DND-41 (cell line): ENCODE measurements around the gene HYAL1.
A peak's percentile ranks its signal among the peaks of the same experiment; 100 is the strongest.

Source experiments
- ATAC-seq: fragments of 200-7000 bp; cut with Tn5 transposase; 3 replicates; pipeline ENCODE4 v1.9.1; 2021; ENCODE audit warnings: low read depth; ENCODE audit not compliant: insufficient read depth
- DNase-seq: peaks from one replicate; pipeline ENCODE4 v3.0.0-alpha.2; 2020
- H2AFZ ChIP-seq: 2 replicates; pipeline ENCODE4 v1.6.0; 2012; ENCODE audit warnings: low read depth, low read length
- H3K27ac ChIP-seq: 2 replicates; pipeline ENCODE4 v1.5.1; 2012; ENCODE audit warnings: low read length, inconsistent platforms
- H3K27me3 ChIP-seq: fragments of 200-600 bp; sonication (generic); 2 replicates; pipeline ENCODE4 v1.6.0; 2012; ENCODE audit warnings: low read length, mild to moderate bottlenecking, inconsistent platforms; ENCODE audit not compliant: insufficient read depth, poor library complexity
- H3K36me3 ChIP-seq: 2 replicates; pipeline ENCODE4 v1.5.1; 2012; ENCODE audit warnings: low read length, inconsistent platforms; ENCODE audit not compliant: insufficient read depth
- H3K4me1 ChIP-seq: 2 replicates; pipeline ENCODE4 v1.5.1; 2012; ENCODE audit warnings: mild to moderate bottlenecking, low read length; ENCODE audit not compliant: insufficient read depth
- H3K4me2 ChIP-seq: 2 replicates; pipeline ENCODE4 v1.6.0; 2012; ENCODE audit warnings: mild to moderate bottlenecking, moderate library complexity, low read length, inconsistent platforms; ENCODE audit not compliant: insufficient read depth
- H3K4me3 ChIP-seq, 2 experiments: fragments of 200-600 bp in 1 of 2; shearing (Covaris generic) in 1 of 2; 2 replicates each; pipeline ENCODE4 v1.5.1; 2012 to 2016; ENCODE audit warnings: inconsistent platforms in 2 of 2, low read length in 2 of 2, mild to moderate bottlenecking in 2 of 2, low read depth in 1 of 2, moderate library complexity in 1 of 2
- H3K79me2 ChIP-seq: 2 replicates; pipeline ENCODE4 v1.6.0; 2012; ENCODE audit warnings: low read length, inconsistent platforms; ENCODE audit not compliant: insufficient read depth
- H3K9ac ChIP-seq: 2 replicates; pipeline ENCODE4 v1.6.0; 2012; ENCODE audit warnings: low read depth, mild to moderate bottlenecking, inconsistent platforms, low read length, moderate library complexity
- H3K9me3 ChIP-seq: 2 replicates; pipeline ENCODE4 v1.5.1; 2012; ENCODE audit warnings: low read length, moderate library complexity, mild to moderate bottlenecking, inconsistent platforms; ENCODE audit not compliant: insufficient read depth, severe bottlenecking
- H4K20me1 ChIP-seq: 2 replicates; pipeline ENCODE4 v1.6.0; 2012; ENCODE audit warnings: low read length; ENCODE audit not compliant: insufficient read depth
- CTCF ChIP-seq: IDR thresholded peaks from 2 replicates; pipeline ENCODE4 v1.5.1; 2012; ENCODE audit warnings: borderline replicate concordance, low read length, moderate library complexity, mild to moderate bottlenecking; ENCODE audit not compliant: poor library complexity, severe bottlenecking; ENCODE audit errors: extremely low read depth
- EZH2 ChIP-seq: IDR thresholded peaks from 3 replicates; pipeline ENCODE4 v1.6.1; 2012; ENCODE audit warnings: borderline replicate concordance, low read depth, mild to moderate bottlenecking, moderate library complexity, low read length, inconsistent platforms; ENCODE audit not compliant: severe bottlenecking

HYAL1 gene

GRCh38 chr3:50261505-50261904 is 41.9 kb downstream of the HYAL1 start:
- H2AFZ ChIP-seq: no peak overlapping the region
- H3K9ac ChIP-seq: peak overlapping the region; percentile 61; the same call in 1 of the 2 replicates
- H3K27me3 ChIP-seq: no peaks in the 10 kb centered on the region
- no peak overlapping the region for H3K4me3 ChIP-seq
- H3K9me3 ChIP-seq: no peaks in the 10 kb centered on the region
- H3K79me2 ChIP-seq: no peaks in the 10 kb centered on the region
- H3K4me2 ChIP-seq: 0 out of 2 replicates have a peak overlapping the region, but pooled peaks have one; percentile 81
- H3K4me1 ChIP-seq: peaks cover 18% of the 10 kb centered on the region
- DNase-seq (no peak), ATAC-seq (no peak)
- H4K20me1 ChIP-seq: peaks cover 8% of the 10 kb centered on the region; the same call in 1 of the 2 replicates
- peaks cover 18% of the 10 kb centered on the region for H3K36me3 ChIP-seq
- TF ChIP-seq EZH2: no peak
- no peak for TF ChIP-seq CTCF
- H3K27ac ChIP-seq: no peak overlapping the region

GRCh38 chr3:50260942-50261441 is 42.4 kb downstream of the HYAL1 start:
- Histone ChIP-seq H3K27ac (peak overlapping the region; percentile 52; the same call in 1 of the 2 replicates), H3K4me3 (peak overlapping the region in 1 of 2 experiments; percentile 60; a peak in 3 of 4 replicates), H3K9me3 (no peaks in the 10 kb centered on the region), H3K9ac (peak overlapping the region; percentile 61), H3K27me3 (no peaks in the 10 kb centered on the region), H4K20me1 (peaks cover 12% of the 10 kb centered on the region; the same call in 1 of the 2 replicates), H3K4me2 (peak overlapping the region; percentile 81), H3K4me1 (peaks cover 18% of the 10 kb centered on the region), H3K36me3 (peaks cover 24% of the 10 kb centered on the region), H2AFZ (peak overlapping the region; percentile 65; the same call in 1 of the 2 replicates), H3K79me2 (no peaks in the 10 kb centered on the region)
- DNase-seq: no peak
- TF ChIP-seq EZH2 (no peak), CTCF (no peak)
- no peak for ATAC-seq

- Histone ChIP-seq H3K9ac (peak overlapping the region; percentile 61), H2AFZ (peak overlapping the region; percentile 65), H3K79me2 (no peaks in the 10 kb centered on the region), H3K4me2 (peak overlapping the region; percentile 81), H3K36me3 (peaks cover 27% of the 10 kb centered on the region), H4K20me1 (peaks cover 14% of the 10 kb centered on the region), H3K27me3 (no peaks in the 10 kb centered on the region), H3K9me3 (no peaks in the 10 kb centered on the region), H3K27ac (peak overlapping the region; percentile 52), H3K4me3 (peak overlapping the region; percentile 19 to 60; a peak in 3 of 4 replicates), H3K4me1 (peaks cover 18% of the 10 kb centered on the region)
- peak; percentile 91 for ATAC-seq
- DNase-seq: peak; percentile 83
- TF ChIP-seq CTCF (peak; percentile 95), EZH2 (no peak)
Measured at GRCh38 chr3:50260027-50260941, 43.1 kb downstream of the HYAL1 start.
